Measurements from ENCODE around the gene TBC1D22A. TPM values are rescaled to one million over a fixed set of nuclear protein-coding genes. Genes with fewer than 3 reads are reported as not detected.
"Not testable (repeated sequence)": the region's sequence is repeated elsewhere in the genome, so short reads cannot be mapped to it uniquely, and the experiment has no call there.

The TBC1D22A gene
- total RNA-seq, 1 experiment from 2014 or later = 20.9 TPM

DNA sequence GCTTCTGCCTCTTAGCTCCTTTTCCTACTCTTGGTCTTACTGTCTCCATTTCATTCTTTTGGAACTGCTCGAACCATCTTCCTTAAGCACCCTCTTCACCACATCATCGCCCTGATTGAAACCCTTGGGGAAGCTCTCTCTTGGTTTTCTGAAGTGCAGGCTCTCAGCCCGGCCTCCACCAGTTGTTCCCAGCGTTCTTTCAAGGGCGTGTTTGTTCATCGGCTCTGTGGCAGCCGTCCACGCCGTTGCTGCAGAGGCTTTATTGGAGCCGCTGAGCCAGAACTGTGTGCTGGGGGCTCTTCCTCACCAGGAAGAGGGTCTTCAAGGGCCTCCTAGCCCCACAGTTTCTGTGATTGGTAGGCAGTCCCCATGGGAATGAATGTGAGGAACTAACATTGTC is 214.1 kb downstream of the TBC1D22A start:
- H3K79me2 ChIP-seq (ENCODE audit: insufficient read depth, low read length) = no peaks in the 10 kb centered on the region
- POLR2A ChIA-PET = no interaction called here

DNA sequence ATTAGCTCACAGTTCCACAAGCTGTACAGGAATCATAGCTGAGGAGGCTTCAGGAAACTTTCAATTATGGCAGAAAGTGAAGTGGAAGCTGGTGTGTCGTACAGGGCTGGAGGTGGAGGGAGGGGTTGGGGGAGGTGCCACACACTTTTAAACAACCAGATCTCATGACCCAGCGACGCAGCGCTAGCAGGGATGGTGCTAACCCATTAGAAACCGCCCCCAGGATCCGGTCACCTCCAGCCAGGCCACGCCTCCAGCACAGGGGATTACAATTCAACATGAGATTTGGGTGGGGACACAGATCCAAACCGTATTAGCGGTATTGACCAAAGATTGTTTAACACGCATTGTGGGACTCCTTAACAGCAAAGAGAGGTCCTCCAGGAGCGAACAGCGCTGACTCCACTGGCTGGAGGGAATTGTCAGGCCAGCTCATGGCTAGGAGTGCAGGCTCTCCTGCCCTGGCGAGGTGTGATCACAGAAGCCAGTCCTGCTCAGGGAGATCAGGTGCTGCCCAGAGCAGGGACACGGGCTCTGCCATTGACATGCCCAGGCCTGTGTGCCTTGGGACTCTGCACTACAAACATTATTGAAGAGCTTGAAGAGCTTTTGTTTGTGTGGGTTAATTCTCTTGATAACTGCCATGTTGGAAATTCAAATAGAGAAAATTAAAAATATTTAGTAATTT is 215.3 kb downstream of the TBC1D22A start:
- Histone ChIP-seq H3K27ac (ENCODE audit: low read depth, low read length) (no peak overlapping the region), H3K79me2 (ENCODE audit: insufficient read depth, low read length) (no peaks in the 10 kb centered on the region), H4K20me1 (ENCODE audit: insufficient read depth) (no peaks in the 10 kb centered on the region), H3K9me3 (ENCODE audit: control insufficient read depth in 1 of 2, insufficient read depth in 1 of 2, low read depth in 1 of 2, low read length in 2 of 2) (no peaks in the 10 kb centered on the region), H3K4me3 (replicated peaks in 1 of 2; ENCODE audit: low read depth in 1 of 2, low read length in 2 of 2) (no peak overlapping the region), H2AFZ (ENCODE audit: low read depth, low read length, poor library complexity, severe bottlenecking) (no peak overlapping the region), H3K36me3 (ENCODE audit: control insufficient read depth in 1 of 2, insufficient read depth in 2 of 2, low read length in 2 of 2) (no peaks in the 10 kb centered on the region), H3K27me3 (ENCODE audit: insufficient read depth, low read length) (no peaks in the 10 kb centered on the region), H3K4me2 (ENCODE audit: low read length) (no peak overlapping the region), H3K9ac (ENCODE audit: low read length) (no peak overlapping the region), H3K9me2 (ENCODE audit: insufficient read depth) (no peaks in the 10 kb centered on the region), H3K4me1 (ENCODE audit: control insufficient read depth in 1 of 2, insufficient read depth in 2 of 2, low read length in 2 of 2) (peaks cover 5 to 9% of the 10 kb centered on the region in 2 experiments; a peak in 1 of 4 replicates)
- ATAC-seq (no peak), DNase-seq (ENCODE audit: low read depth, low spot score) (no peak)
- TF ChIP-seq CBX3 (IDR thresholded peaks at IDR 0.05; ENCODE audit: low read depth) (no peak), TCF7L2 (IDR thresholded peaks at IDR 0.05; ENCODE audit: borderline replicate concordance, extremely low read depth, insufficient read depth, insufficient read length) (no peak), EGR1 (IDR thresholded peaks at IDR 0.05; ENCODE audit: low read depth) (no peak), FOSL1 (IDR thresholded peaks at IDR 0.05; ENCODE audit: low read depth) (no peak), RAD21 (IDR thresholded peaks at IDR 0.05; ENCODE audit: low read depth) (no peak), YY1 (IDR thresholded peaks at IDR 0.05; ENCODE audit: extremely low read depth, insufficient replicate concordance, low read depth, low read length) (no peak), POLR2AphosphoS5 (IDR thresholded peaks at IDR 0.05; ENCODE audit: low read depth, low read length) (no peak)
- no TSS peak for BruUV-seq (replicated peaks)
- RAD21 ChIA-PET (ENCODE audit: low non-redundant PET in 1 of 2, low total read pairs in 2 of 2, uncharacterized antibody in 2 of 2, unreplicated experiment in 2 of 2) = no interaction called here
- POLR2A ChIA-PET = no interaction called here
- intact Hi-C loops (cut with micrococcal nuclease) = no loop called here
- CTCF ChIA-PET = no interaction called here

More for the DNA sequence above, 214.1 kb downstream of the TBC1D22A start:
- Histone ChIP-seq H3K9me3 (ENCODE audit: control insufficient read depth in 1 of 2, insufficient read depth in 1 of 2, low read depth in 1 of 2, low read length in 2 of 2) (no peaks in the 10 kb centered on the region), H3K36me3 (ENCODE audit: control insufficient read depth in 1 of 2, insufficient read depth in 2 of 2, low read length in 2 of 2) (no peaks in the 10 kb centered on the region), H3K9me2 (ENCODE audit: insufficient read depth) (no peaks in the 10 kb centered on the region), H3K4me1 (ENCODE audit: control insufficient read depth in 1 of 2, insufficient read depth in 2 of 2, low read length in 2 of 2) (peaks cover 5 to 9% of the 10 kb centered on the region in 2 experiments; a peak in 1 of 4 replicates), H3K27ac (ENCODE audit: low read depth, low read length) (no peak overlapping the region), H3K9ac (ENCODE audit: low read length) (no peak overlapping the region), H3K27me3 (ENCODE audit: insufficient read depth, low read length) (no peaks in the 10 kb centered on the region), H2AFZ (ENCODE audit: low read depth, low read length, poor library complexity, severe bottlenecking) (no peak overlapping the region), H4K20me1 (ENCODE audit: insufficient read depth) (no peaks in the 10 kb centered on the region), H3K4me3 (replicated peaks in 1 of 2; ENCODE audit: low read depth in 1 of 2, low read length in 2 of 2) (no peak overlapping the region), H3K4me2 (ENCODE audit: low read length) (no peak overlapping the region)
- TF ChIP-seq, protein P1, sequence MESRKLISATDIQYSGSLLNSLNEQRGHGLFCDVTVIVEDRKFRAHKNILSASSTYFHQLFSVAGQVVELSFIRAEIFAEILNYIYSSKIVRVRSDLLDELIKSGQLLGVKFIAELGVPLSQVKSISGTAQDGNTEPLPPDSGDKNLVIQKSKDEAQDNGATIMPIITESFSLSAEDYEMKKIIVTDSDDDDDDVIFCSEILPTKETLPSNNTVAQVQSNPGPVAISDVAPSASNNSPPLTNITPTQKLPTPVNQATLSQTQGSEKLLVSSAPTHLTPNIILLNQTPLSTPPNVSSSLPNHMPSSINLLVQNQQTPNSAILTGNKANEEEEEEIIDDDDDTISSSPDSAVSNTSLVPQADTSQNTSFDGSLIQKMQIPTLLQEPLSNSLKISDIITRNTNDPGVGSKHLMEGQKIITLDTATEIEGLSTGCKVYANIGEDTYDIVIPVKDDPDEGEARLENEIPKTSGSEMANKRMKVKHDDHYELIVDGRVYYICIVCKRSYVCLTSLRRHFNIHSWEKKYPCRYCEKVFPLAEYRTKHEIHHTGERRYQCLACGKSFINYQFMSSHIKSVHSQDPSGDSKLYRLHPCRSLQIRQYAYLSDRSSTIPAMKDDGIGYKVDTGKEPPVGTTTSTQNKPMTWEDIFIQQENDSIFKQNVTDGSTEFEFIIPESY (IDR thresholded peaks at IDR 0.05; ENCODE audit: extremely low read depth, insufficient replicate concordance, low read length) = no peak
- TF ChIP-seq JUND (IDR thresholded peaks at IDR 0.05) (no peak), POLR2AphosphoS5 (IDR thresholded peaks at IDR 0.05; ENCODE audit: low read depth, low read length) (no peak), CEBPB (IDR thresholded peaks at IDR 0.05; ENCODE audit: low read depth) (no peak), SIN3A (IDR thresholded peaks at IDR 0.05; ENCODE audit: low read depth) (no peak), EZH2phosphoT487 (IDR thresholded peaks at IDR 0.05; ENCODE audit: borderline replicate concordance) (no peak), SRF (IDR thresholded peaks at IDR 0.05; ENCODE audit: low read depth) (no peak)
- intact Hi-C loops (cut with micrococcal nuclease) = no loop called here
- ChIA-PET RAD21 (ENCODE audit: low non-redundant PET in 1 of 2, low total read pairs in 2 of 2, uncharacterized antibody in 2 of 2, unreplicated experiment in 2 of 2) (no interaction called here), CTCF (no interaction called here)
- DNase-seq (ENCODE audit: low read depth, low spot score) (no peak), ATAC-seq (no peak)
- BruUV-seq (replicated peaks) = no TSS peak

GRCh38 chr22:46978668-46979067 is 216.2 kb downstream of the TBC1D22A start:
- H3K27ac ChIP-seq (ENCODE audit: low read depth, low read length); H3K4me3 ChIP-seq (replicated peaks in 1 of 2; ENCODE audit: low read depth in 1 of 2, low read length in 2 of 2); H3K9me2 ChIP-seq (ENCODE audit: insufficient read depth); H2AFZ ChIP-seq (ENCODE audit: low read depth, low read length, poor library complexity, severe bottlenecking); DNase-seq (ENCODE audit: low read depth, low spot score); POLR2A ChIA-PET; H3K9ac ChIP-seq (ENCODE audit: low read length); H3K36me3 ChIP-seq (ENCODE audit: control insufficient read depth in 1 of 2, insufficient read depth in 2 of 2, low read length in 2 of 2); H3K79me2 ChIP-seq (ENCODE audit: insufficient read depth, low read length); H3K27me3 ChIP-seq (ENCODE audit: insufficient read depth, low read length); H3K9me3 ChIP-seq (ENCODE audit: control insufficient read depth in 1 of 2, insufficient read depth in 1 of 2, low read depth in 1 of 2, low read length in 2 of 2); H4K20me1 ChIP-seq (ENCODE audit: insufficient read depth); BruUV-seq (replicated peaks); ATAC-seq; intact Hi-C loops (cut with micrococcal nuclease); RAD21 ChIA-PET (ENCODE audit: low non-redundant PET in 1 of 2, low total read pairs in 2 of 2, uncharacterized antibody in 2 of 2, unreplicated experiment in 2 of 2); H3K4me2 ChIP-seq (ENCODE audit: low read length); CTCF ChIA-PET: not testable (repeated sequence)
- peaks cover 5 to 13% of the 10 kb centered on the region in 2 experiments; a peak in 1 of 4 replicates for H3K4me1 ChIP-seq (ENCODE audit: control insufficient read depth in 1 of 2, insufficient read depth in 2 of 2, low read length in 2 of 2)
